ENCODE results near the gene SLIT3. TPM values are rescaled to one million over a fixed set of nuclear protein-coding genes. Genes with fewer than 3 reads are reported as not detected.

Gene SLIT3
- total RNA-seq, 1 donor from 2014 or later = 40.2 TPM

- no peak for DNase-seq (ENCODE audit: low spot score)
These were observed 369.1 kb downstream of the SLIT3 start for GRCh38 chr5:168931638-168932345.

DNA sequence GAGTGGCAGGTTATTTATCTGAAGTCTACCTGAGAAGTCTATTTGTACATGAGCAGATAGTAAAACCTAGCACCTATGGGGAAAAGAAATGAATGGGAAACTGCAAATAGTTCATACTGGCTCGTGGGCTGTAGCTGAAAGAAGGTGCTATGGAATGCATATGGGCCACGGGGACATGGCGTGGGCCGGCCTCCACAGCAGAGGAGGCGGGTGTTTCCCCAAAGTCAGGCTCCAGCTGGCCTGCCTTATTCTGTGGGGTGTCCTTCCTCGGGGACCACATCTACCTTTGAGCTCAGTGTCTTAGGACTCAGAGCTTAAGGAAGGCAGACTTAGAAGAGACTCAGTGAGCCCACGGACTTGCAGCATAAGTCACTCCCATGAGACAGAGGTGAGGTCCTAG, 371.3 kb downstream of the SLIT3 start:
- DNase-seq (ENCODE audit: low spot score) = no peak

GRCh38 chr5:168925160-168925559, 375.8 kb downstream of the SLIT3 start:
- no peak for DNase-seq (ENCODE audit: low spot score)

- DNase-seq (ENCODE audit: low spot score) = no peak
These were observed 379.6 kb downstream of the SLIT3 start for GRCh38 chr5:168921147-168921866.

GRCh38 chr5:168920019-168920810, 380.7 kb downstream of the SLIT3 start:
- peak; percentile 12 for DNase-seq (ENCODE audit: low spot score)

GRCh38 chr5:168917947-168918600, 382.9 kb downstream of the SLIT3 start:
- DNase-seq (ENCODE audit: low spot score) = no peak

- no peak for DNase-seq (ENCODE audit: low spot score)
These were observed 384.1 kb downstream of the SLIT3 start for GRCh38 chr5:168916852-168917251.

- peak; percentile 18 for DNase-seq (ENCODE audit: low spot score)
These were observed 384.7 kb downstream of the SLIT3 start for GRCh38 chr5:168916266-168916665.

DNA sequence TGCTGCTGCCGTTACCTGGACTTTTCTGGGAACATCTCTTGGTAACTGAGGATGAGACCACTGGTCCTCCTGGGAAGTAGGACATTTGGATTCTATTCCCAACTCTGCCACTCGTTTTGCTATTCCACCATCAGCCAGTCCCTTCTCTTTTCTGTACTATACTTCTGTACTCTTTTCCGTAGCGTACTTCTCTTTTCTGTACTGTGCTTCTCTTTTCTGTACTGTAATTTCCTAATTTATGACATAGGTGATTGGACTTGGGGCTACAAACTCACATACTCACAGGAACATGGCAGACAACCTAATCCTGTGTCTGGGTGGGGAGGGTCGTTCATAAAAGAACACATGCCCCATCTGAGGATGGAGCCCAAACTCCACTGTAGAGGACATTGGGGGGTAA, 386.4 kb downstream of the SLIT3 start:
- no peak for DNase-seq (ENCODE audit: low spot score)

DNA sequence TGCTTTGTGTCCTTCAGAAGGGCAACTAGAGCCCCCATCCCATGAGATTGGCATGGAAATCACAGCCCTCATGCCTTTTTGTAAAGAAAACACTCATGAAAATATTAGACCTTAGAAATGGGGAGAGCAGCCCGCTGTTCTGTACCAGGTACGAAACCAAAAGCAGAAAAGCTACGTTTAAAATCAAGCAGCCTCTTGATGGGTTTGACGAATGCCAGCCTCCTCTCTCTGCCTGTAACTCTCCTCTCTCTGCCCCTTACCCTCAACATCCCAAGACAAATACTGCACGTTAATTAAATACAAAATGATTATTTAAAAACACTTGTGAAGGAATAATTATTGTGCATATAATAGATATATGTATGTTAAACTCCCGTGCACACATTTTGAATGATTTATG, 390.1 kb downstream of the SLIT3 start:
- no peak for DNase-seq (ENCODE audit: low spot score)

GRCh38 chr5:168908207-168908606, 392.7 kb downstream of the SLIT3 start:
- DNase-seq (ENCODE audit: low spot score) = no peak

- DNase-seq (ENCODE audit: low spot score) = no peak
These were observed 397.9 kb downstream of the SLIT3 start for GRCh38 chr5:168903061-168903460.

GRCh38 chr5:168899673-168900072, 401.3 kb downstream of the SLIT3 start:
- no peak for DNase-seq (ENCODE audit: low spot score)

GRCh38 chr5:168899264-168899663, 401.7 kb downstream of the SLIT3 start:
- no peak for DNase-seq (ENCODE audit: low spot score)

- DNase-seq (ENCODE audit: low spot score) = no peak
These were observed 402.6 kb downstream of the SLIT3 start for GRCh38 chr5:168898247-168898911.

DNA sequence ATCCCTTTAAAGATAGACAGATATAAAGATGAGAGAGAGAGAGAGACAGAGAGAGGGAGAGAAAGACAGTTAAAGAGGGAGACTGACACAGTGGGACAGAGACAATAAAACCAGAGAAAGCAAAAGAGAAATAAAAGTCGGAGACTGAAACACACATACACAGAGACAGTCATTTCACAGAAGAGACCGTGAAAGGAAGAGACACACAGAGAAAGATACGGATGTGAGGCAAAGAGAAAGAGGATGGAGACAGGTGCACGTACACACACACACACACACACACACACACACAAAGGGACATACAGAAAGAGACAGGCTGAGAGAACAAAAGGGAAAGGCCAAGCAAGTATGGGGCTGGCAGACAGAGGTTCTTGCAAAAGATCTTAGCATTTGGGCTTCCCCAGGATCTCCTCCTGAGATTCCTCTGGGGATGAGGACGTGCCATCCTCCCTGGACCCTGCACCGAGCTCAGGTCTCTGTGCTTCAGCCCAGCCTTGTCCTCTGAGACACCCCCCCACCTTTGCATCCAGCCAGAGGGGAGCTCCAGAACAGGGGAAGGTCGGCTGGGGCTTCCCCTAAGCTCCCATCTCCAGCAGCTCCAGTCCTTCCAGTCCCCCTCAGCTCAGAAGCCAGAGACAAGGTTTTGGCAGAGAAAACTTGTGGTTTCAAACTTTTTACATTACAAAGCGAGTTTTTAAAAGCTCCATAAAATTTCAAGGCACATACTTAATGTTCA, 403.4 kb downstream of the SLIT3 start:
- no peak for DNase-seq (ENCODE audit: low spot score)

DNA sequence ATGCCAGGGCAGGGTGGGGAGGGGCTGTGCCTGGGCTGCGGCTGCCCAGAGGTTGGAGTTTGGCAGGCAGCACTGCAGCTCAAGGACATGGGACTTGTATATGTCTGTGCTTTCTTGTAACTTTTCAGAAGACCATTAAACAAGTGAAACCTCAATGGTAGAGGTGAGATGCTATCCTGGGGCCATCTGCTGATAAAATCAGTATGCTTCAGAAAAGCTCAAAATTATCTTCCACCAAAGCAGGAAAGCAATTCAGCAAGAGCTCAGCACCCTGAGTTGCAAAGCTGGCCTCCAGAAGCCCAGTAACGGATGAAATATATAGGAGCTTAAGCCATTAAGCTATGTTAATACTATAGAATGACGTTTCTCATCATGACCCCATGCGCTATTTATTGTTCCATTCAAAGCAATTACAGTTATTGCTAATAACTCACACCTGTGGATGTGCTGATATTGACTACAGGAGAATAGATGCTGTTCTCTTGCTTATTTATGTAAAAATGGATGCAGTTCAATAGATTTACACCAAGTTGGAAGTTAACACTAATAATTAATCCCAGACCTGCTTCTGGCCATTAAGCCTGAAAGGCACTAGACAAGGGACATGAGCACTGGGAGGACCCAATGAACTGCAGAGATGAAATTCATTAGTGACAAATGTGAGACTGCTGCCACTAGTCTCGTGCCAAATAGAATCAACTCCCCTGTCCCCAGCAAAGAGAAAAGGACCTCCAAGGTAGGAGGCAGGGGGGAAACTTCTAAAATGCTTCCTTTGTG, 405.5 kb downstream of the SLIT3 start:
- no peak for DNase-seq (ENCODE audit: low spot score)

- DNase-seq (ENCODE audit: low spot score) = no peak
These were observed 407.7 kb downstream of the SLIT3 start for GRCh38 chr5:168893283-168893682.

DNA sequence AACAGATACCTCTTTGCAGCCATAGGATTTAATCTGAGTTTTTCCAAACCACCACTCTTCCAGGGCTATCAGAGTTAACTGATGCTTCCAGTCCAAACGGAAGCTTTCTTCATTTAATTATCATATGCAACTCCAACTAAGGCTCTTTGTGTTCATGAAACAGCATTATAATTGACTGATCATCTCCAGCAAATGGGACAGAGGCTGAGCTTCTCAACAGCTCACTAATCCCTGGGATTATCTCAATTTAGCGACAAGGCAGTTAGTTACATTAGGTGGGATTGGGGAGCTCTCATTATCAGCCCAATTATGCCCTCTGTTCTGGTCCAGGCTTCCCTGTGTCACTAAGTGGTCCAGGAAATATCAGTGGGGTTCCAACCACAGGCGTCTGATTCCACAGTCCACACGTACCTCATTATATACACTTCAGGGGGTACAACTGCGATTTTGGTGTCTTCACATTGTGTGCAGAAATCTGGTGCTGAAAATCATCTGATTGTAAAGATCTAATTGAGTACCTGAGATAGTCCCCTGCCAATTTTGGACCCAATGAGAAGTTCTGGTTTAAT, 408.2 kb downstream of the SLIT3 start:
- no peak for DNase-seq (ENCODE audit: low spot score)
